Embryonic facial prominence (tissue), 1 donor: ENCODE results near the gene SSH2.
"Not testable (repeated sequence)": the region's sequence is repeated elsewhere in the genome, so short reads cannot be mapped to it uniquely, and the experiment has no call there.

ENCODE experiments used
- DNase-seq: peaks from one replicate; pipeline ENCODE4 v3.0.0-alpha.2; 2016; ENCODE audit errors: extremely low spot score

SSH2 gene

GRCh38 chr17:29929533-29930408 lies at the start of gene SSH2:
TSS of gene SSH2 (minus strand) at chr17:29930228. CDS start at chr17:29930000, 228 bp downstream.
- DNase-seq: peak; percentile 76

GRCh38 chr17:29977836-29978235 lies 47.8 kb upstream of the SSH2 start:
- DNase-seq: no peak

DNA sequence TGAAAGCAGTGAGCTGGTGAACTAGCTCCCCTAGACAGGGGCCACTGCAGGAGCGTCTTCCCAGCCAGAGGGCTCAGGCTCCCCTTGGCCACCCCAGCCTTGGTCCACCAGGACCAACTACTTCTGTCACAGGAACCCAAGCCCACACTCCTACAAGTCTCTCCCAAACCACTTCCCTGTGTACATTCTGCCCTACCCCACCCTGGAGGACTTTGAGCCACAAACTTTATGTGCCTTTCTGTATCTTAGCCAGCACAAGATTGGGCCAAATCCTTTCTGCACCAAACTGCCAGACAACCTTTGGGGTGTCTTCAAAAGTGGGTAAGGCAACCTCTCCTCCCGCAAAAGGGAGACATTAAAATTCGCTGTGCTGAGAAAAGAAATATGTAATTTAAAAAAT lies 43.0 kb upstream of the SSH2 start:
- DNase-seq: no peak

DNA sequence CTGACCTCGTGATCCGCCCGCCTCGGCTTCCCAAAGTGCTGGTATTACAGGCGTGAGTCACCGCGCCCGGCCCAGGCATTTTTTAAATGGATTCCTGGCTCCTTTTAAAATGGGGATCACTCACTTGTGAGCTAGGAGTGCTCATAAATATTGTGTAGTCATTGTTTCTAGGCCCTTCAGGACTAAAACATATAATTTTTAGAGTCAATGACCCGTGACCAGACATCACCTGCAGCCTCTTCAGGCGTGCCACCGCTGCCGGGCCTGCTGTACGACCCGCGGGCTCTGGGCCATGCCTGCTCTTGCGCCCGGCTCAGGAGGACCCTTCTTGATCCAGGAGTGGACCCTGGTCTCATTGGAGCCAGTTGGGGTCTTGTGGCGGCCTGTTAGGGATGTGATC lies 42.2 kb upstream of the SSH2 start:
- DNase-seq: no peak

- no peak for DNase-seq
Measured at GRCh38 chr17:29968271-29968670, 38.2 kb upstream of the SSH2 start.

GRCh38 chr17:29962656-29963055 lies 32.6 kb upstream of the SSH2 start:
- DNase-seq: no peak

GRCh38 chr17:29959658-29960337 lies 29.8 kb upstream of the SSH2 start:
- no peak for DNase-seq

GRCh38 chr17:29958947-29959657 lies 29.1 kb upstream of the SSH2 start:
- DNase-seq: no peak

DNA sequence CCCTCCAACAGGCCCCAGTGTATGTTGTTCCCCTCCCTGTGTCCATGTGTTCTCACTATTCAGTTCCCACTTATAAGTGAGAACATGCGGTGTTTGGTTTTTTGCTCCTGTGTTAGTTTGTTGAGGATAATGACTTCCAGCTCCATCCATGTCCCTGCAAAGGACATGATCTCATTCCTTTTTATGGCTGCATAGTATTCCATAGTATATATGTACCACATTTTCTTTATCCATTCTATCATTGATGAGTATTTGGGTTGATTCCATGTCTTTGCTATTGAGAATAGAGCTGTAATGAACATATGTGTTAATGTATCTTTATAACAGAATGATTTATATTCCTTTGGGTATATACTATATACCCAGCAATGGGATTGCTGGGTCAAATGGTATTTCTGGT lies 27.5 kb upstream of the SSH2 start:
- not testable (repeated sequence) for DNase-seq

DNA sequence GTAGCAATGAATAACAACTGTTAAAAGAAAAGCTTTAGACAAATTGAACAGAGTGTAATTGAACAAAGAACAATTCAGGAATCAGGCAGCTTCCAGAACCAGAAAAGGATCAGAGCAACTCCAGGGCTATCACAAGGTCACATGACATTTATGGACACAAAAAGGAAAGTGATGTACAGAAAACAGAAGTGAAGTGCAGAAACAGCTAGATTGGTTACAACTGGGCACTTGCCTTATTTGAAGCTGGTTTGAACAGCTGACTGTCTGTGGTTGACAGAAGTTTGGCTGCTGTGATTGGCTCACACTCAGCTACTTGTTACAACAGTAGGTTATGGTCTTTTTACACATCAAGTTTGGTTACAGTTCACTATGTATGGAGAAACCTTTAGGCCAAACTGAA lies 26.2 kb upstream of the SSH2 start:
- DNase-seq: no peak

GRCh38 chr17:29954405-29954804 lies 24.4 kb upstream of the SSH2 start:
- no peak for DNase-seq

GRCh38 chr17:29949696-29950095 lies 19.7 kb upstream of the SSH2 start:
- no peak for DNase-seq

DNA sequence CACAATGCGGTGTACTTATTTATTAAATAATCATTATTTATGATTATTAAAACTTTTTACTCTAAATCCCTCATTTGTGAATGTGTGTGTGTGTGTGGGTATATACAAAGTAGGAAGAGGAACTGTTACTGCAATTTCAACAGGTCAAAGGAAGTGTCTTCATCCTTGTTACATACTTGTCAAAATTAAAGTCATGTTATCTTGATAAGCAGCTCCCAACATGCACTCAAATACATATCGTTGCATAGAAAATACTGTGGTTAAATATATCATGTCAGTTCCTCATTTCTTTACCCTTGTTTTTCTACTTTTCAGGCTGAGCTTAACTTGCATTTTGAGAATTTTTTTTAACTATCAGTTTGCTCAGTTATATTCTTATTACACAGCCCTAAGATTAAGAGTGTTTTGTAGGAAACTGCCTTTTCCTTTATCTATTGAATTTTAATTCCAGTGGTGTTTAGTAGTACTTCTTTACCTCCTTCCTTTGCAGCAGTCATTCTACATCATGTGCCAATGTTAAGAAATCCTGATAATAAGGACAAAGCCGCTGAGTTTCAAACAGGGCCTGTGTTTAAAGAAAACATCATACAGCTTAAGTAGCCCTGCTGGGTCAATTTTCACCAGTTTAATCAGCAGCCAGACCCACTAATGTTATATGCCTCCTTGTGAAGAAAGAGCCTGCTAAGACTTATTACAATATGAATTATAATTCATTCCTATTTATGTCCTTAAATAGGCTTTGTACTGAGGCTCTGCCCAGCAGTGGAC lies 18.6 kb upstream of the SSH2 start:
- no peak for DNase-seq

GRCh38 chr17:29945281-29945680 lies 15.3 kb upstream of the SSH2 start:
- DNase-seq: no peak

- no peak for DNase-seq
Measured at GRCh38 chr17:29941334-29941733, 11.3 kb upstream of the SSH2 start, which contains the start of gene EFCAB5. TSS of gene EFCAB5 (plus strand) at chr17:29941634. CDS start at chr17:29941797, 163 bp downstream.

DNA sequence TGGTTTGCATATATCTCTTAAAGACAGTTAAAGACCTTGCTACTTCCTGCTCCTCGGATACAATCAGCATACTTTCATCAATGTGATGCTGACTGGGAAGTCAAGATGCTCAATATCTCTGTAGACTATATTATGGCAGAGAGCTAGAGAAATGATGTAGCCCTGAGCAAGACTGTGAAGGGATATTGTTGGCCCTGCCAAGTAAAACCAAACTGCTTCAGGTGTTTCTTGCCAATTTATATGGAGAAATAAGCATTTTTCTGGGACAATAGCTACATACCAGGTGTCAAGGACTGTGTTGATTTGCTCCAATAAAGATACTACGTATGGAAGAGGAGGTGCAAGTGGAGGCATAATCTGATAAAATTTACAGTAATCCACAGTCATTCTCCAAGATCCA lies 6.7 kb upstream of the SSH2 start:
- DNase-seq: no peak

DNA sequence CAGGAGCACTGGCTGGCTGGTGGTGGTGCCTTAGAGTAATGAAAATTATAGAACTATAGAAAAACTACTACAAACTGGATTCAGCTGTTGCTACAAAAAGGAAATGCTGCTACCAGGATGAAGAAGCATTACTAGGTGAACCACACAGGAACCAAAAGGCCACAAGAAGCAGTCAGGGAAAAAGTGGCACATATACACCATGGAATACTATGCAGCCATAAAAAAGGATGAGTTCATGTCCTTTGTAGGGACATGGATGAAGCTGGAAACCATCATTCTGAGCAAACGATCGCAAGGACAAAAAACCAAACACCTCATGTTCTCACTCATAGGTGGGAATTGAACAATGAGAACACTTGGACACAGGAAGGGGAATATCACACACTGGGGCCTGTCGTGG lies 5.9 kb upstream of the SSH2 start:
- not testable (repeated sequence) for DNase-seq

DNA sequence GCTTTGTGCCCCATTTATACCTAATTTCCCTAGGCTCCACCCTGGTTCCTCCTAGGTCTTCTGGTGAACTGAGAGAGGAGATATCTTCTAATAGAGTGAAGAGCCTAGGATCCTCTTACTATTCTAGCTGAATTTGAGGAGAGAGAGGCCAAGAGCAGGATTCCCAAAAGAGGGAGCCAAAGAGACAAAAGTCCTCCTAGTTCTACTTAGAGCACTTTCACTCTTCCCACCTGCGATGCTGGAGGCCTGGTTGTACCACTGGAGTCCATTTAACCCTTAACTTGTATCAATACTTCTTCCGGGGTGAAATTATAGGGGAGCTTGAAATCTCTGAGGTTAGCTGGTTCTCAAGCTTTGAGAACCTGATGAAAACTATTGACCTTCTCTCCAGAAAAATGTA lies 3.4 kb upstream of the SSH2 start:
- DNase-seq: no peak

DNA sequence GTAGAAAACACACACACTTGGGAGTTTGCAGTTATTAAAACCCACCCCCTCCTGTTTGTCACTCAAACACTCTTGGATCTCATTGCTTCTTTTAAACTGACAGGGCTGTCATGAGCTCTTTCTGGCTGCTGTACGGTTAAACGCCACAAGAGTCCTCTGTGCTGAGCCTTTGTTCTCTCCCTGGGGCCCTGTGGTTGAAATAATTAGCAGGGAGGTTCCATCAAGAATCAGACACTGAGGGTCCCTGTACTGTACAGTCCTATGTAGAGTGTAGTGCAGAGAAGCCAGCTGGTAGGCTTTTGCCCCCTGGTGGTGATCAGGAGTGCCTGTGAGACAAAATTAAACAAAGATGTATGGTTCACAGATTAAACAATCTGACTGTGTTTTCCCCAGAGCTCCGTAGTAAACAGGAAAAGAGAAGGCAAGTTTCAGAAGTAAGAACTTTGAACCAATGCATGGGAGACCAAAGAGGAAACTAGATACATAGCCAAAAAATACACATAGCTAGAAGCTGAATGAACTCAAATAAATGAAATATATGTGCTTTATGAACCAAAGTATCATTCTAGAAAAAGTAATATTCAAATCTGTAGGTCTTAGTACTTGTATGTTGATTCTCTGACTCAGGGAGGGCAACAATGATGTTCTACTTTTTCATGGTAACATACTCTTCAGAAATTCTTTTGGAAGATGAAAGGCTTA lies 1.4 kb upstream of the SSH2 start:
- DNase-seq: peak; percentile 80

DNA sequence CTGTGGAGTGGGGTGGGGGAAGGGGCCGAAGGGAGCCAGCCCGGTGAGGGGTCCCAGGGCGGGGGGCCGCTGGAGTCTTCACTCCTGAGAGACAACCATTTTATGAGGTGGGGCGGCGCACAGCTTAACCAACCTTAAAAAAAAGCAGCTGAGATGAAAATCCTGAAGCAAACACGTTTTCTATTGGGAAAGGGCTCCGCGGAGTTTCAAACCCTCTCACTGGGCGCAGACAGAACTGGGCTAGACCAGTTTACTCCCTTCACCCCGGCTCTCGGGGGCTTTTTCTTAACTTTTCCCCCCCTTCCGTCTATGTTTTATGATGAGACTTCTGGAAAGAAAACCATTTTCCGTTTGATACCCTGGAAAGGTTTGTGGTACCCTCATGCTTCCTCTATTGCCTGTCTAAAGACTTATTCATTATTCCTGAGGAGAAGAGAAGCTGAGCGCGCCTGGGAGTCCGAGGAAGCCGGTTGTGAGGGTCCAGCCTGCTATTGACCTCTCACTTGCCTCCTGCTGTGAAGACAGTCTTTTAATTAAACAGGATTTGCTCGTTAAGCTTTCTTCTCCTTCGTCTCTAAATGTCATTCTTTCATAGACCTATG lies 482 bp upstream of the SSH2 start:
- no peak for DNase-seq
